Inflammatory macrophage treated with lipopolysaccharide for 1 hour (primary cell): ENCODE results near the gene AHCYL1.
"Not testable (repeated sequence)": the region's sequence is repeated elsewhere in the genome, so short reads cannot be mapped to it uniquely, and the experiment has no call there.

Experiments used
- DNase-seq, 2 donors: peaks; one replicate each; pipeline ENCODE4 v3.0.0-alpha.2; 2020 to 2022

The AHCYL1 gene

GRCh38 chr1:110002695-110003094, 18.1 kb downstream of the AHCYL1 start:
- peak in 1 of 2 donors; percentile 40 for DNase-seq

GRCh38 chr1:110003747-110004428, 19.3 kb downstream of the AHCYL1 start:
- peak; percentile 75 to 82 for DNase-seq

GRCh38 chr1:110004583-110004982, 20.0 kb downstream of the AHCYL1 start:
- DNase-seq = no peak

- no peak for DNase-seq
These were observed 21.4 kb downstream of the AHCYL1 start for GRCh38 chr1:110005971-110006370.

GRCh38 chr1:110006516-110006915, 22.0 kb downstream of the AHCYL1 start:
- no peak for DNase-seq

- no peak for DNase-seq
These were observed 22.7 kb downstream of the AHCYL1 start for GRCh38 chr1:110007046-110007830.

- DNase-seq = no peak
These were observed 24.5 kb downstream of the AHCYL1 start for GRCh38 chr1:110008971-110009565.

GRCh38 chr1:110011527-110012041, 27.0 kb downstream of the AHCYL1 start:
- DNase-seq = peak; percentile 65 to 73

- peak; percentile 75 to 81 for DNase-seq
These were observed 27.7 kb downstream of the AHCYL1 start for GRCh38 chr1:110012100-110012780.

GRCh38 chr1:110017792-110018191, 33.2 kb downstream of the AHCYL1 start:
- DNase-seq = no peak

- no peak for DNase-seq
These were observed 33.8 kb downstream of the AHCYL1 start for GRCh38 chr1:110018396-110018795.

GRCh38 chr1:110019770-110020169, 35.2 kb downstream of the AHCYL1 start:
- no peak for DNase-seq

GRCh38 chr1:110021285-110021684, 36.7 kb downstream of the AHCYL1 start:
- DNase-seq = no peak

- DNase-seq = no peak
These were observed 40.0 kb downstream of the AHCYL1 start for GRCh38 chr1:110024613-110025012.

- DNase-seq = not testable (repeated sequence)
These were observed 46.1 kb downstream of the AHCYL1 start for GRCh38 chr1:110030687-110031086.

- no peak for DNase-seq
These were observed 47.8 kb downstream of the AHCYL1 start for GRCh38 chr1:110032327-110032726.

GRCh38 chr1:110033421-110033820, 48.9 kb downstream of the AHCYL1 start:
- no peak for DNase-seq

GRCh38 chr1:110034040-110034450, 49.5 kb downstream of the AHCYL1 start:
- no peak for DNase-seq

GRCh38 chr1:110034451-110035235, 50.1 kb downstream of the AHCYL1 start, which contains the start of gene STRIP1:
Gene STRIP1 (plus strand): TSS chr1:110034624. CDS start chr1:110034638, 14 bp downstream.
- DNase-seq = peak; percentile 95 to 99

- no peak for DNase-seq
These were observed 50.7 kb downstream of the AHCYL1 start for GRCh38 chr1:110035236-110035752.

- DNase-seq = no peak
These were observed 53.7 kb downstream of the AHCYL1 start for GRCh38 chr1:110038271-110038670.

GRCh38 chr1:110039641-110040040, 55.1 kb downstream of the AHCYL1 start:
- no peak for DNase-seq
